Suprapubic skin (tissue), 3 donors: Measurements from ENCODE around the gene TEX36.

Experiments
- CTCF ChIP-seq, 2 donors: fragments of 200-600 bp in 1 of 2; fragments of 450-650 bp in 1 of 2; sonication (generic) in 1 of 2; IDR thresholded peaks; one replicate each; pipeline ENCODE4 v1.5.1; 2016 to 2019; ENCODE audit warnings: antibody characterized with exemption in 2 of 2, mild to moderate bottlenecking in 1 of 2, moderate library complexity in 1 of 2
- POLR2AphosphoS5 ChIP-seq, 3 donors: sonication (generic); formaldehyde crosslinking; IDR thresholded peaks; one replicate each; pipeline ENCODE4 v1.6.1; 2017; ENCODE audit warnings: antibody characterized with exemption in 3 of 3

GRCh38 chr10:125708971-125709503, 26.1 kb upstream of the TEX36 start:
- TF ChIP-seq CTCF (IDR thresholded peaks at IDR 0.05) (no peak), POLR2AphosphoS5 (IDR thresholded peaks at IDR 0.05) (no peak)
